Non-pigmented ciliary epithelial cell (primary cell): Measurements from ENCODE around the gene CAND2.
A peak's percentile ranks its signal among the peaks of the same experiment; 100 is the strongest.

Experiments used
- DNase-seq: peaks from one replicate; pipeline ENCODE4 v3.0.0-alpha.2; 2010; ENCODE audit warnings: low read depth

Gene CAND2

GRCh38 chr3:12796171-12797123, at the start of gene CAND2:
CAND2 (plus strand) TSS chr3:12796680; CDS start chr3:12796721, 41 bp downstream.
- DNase-seq = no peak

GRCh38 chr3:12748477-12748876, 48.0 kb upstream of the CAND2 start:
- no peak for DNase-seq

GRCh38 chr3:12750223-12750622, 46.3 kb upstream of the CAND2 start:
- DNase-seq = peak; percentile 26

- DNase-seq = no peak
These were observed 45.8 kb upstream of the CAND2 start for GRCh38 chr3:12750658-12751071.

- no peak for DNase-seq
These were observed 44.9 kb upstream of the CAND2 start for GRCh38 chr3:12751571-12751970.

GRCh38 chr3:12752102-12752501, 44.4 kb upstream of the CAND2 start:
- DNase-seq = no peak

- no peak for DNase-seq
These were observed 43.7 kb upstream of the CAND2 start for GRCh38 chr3:12752809-12753208.

GRCh38 chr3:12753275-12754028, 43.0 kb upstream of the CAND2 start:
- DNase-seq = no peak

- DNase-seq = no peak
These were observed 42.2 kb upstream of the CAND2 start for GRCh38 chr3:12754313-12754712.

- no peak for DNase-seq
These were observed 40.7 kb upstream of the CAND2 start for GRCh38 chr3:12755754-12756153.

GRCh38 chr3:12756175-12756574, 40.3 kb upstream of the CAND2 start:
- DNase-seq = no peak

- DNase-seq = no peak
These were observed 39.8 kb upstream of the CAND2 start for GRCh38 chr3:12756635-12757034.

GRCh38 chr3:12758025-12758781, 38.3 kb upstream of the CAND2 start:
- DNase-seq = no peak

GRCh38 chr3:12759097-12759679, 37.3 kb upstream of the CAND2 start, which contains the start of gene TMEM40:
TMEM40 (minus strand) TSS chr3:12759259; CDS start chr3:12749832, 9,427 bp downstream.
- no peak for DNase-seq

- no peak for DNase-seq
These were observed 36.6 kb upstream of the CAND2 start for GRCh38 chr3:12759693-12760565.

- DNase-seq = no peak
These were observed 32.2 kb upstream of the CAND2 start for GRCh38 chr3:12764171-12764776.

- DNase-seq = no peak
These were observed 29.9 kb upstream of the CAND2 start for GRCh38 chr3:12766541-12766940.

GRCh38 chr3:12768579-12769527, 27.6 kb upstream of the CAND2 start:
- no peak for DNase-seq

- DNase-seq = no peak
These were observed 26.7 kb upstream of the CAND2 start for GRCh38 chr3:12769761-12770160.
